Left kidney (tissue), 2 donors: ENCODE measurements around the gene FLT4. TPM values are rescaled to one million over a fixed set of nuclear protein-coding genes. Genes with fewer than 3 reads are reported as not detected.

Experiments
- DNase-seq: peaks from one replicate; pipeline ENCODE4 v3.0.0-alpha.2; 2013
- polyA plus RNA-seq: library from polyadenylated mRNA; unstranded; fragments of 120-200 nt; gene quantifications from one replicate; pipeline ENCODE4 v1.2.1, GENCODE V29; 2013; ENCODE audit not compliant: insufficient read length

Gene FLT4
- polyA plus RNA-seq, 1 donor, result 23.6 TPM

DNA sequence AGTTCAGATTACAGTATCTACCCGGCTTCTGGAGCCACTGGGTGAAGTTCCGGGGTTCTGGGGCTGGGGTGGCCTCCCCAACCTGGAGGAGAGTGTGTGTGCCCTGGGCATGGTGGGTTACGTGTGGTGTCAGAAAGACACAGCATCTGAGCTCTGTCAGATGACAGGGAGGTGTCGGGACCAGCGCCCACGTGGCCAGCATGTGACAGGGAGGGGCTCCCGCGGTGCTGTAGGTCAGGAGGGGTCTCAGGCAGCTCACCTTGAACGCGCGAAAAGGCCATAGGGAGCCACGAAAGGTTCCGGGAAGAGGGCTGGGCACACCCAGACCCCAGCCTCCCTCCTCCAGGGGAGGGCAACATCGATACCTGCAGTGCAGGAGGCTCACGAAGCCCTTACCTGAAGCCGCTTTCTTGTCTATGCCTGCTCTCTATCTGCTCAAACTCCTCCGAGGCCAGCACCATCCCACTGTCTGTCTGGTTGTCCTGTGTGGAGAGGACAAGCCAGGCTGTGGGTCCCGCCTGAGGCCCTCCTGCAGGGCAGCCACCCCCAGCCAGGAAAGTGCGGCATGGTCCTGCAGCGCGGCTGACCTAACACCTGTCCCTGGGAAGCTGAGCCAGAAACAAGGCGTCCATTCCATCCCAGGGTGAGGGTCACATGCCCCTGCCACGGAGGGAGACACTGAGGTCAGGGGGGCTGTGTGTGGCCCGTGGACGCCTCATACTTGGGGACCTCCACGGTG lies 40.7 kb downstream of the FLT4 start:
- no peak for DNase-seq

DNA sequence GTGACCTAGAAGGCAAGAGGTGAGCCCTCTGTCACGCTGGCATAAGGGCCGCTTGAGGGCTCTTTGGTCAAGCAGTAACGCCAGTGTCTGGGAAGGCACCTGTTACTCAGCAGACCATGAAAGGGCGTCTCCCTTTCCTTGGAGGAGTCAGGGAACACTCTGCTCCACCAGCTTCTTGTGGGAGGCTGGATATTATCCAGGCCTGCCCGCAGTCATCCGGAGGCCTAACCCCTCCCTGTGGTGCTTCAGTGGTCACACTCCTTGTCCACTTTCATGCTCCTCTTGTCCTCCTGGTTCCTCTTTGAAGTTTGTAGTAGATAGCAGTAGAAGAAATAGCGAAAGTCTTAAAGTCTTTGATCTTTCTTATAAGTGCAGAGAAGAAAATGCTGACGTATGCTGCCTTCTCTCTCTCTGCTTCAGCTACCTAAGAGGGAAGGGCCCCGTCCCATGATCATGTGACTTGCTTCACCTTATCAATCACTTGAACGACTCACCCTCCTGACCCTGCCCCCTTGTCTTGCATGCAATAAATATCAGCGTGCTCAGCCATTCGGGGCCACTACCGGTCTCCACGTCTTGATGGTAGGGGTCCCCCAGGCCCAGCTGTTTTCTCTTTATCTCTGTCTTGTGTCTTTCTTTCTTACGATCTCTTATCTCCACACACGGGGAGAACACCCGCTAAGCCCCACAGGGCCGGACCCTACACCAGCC lies 41.4 kb downstream of the FLT4 start:
- no peak for DNase-seq

DNA sequence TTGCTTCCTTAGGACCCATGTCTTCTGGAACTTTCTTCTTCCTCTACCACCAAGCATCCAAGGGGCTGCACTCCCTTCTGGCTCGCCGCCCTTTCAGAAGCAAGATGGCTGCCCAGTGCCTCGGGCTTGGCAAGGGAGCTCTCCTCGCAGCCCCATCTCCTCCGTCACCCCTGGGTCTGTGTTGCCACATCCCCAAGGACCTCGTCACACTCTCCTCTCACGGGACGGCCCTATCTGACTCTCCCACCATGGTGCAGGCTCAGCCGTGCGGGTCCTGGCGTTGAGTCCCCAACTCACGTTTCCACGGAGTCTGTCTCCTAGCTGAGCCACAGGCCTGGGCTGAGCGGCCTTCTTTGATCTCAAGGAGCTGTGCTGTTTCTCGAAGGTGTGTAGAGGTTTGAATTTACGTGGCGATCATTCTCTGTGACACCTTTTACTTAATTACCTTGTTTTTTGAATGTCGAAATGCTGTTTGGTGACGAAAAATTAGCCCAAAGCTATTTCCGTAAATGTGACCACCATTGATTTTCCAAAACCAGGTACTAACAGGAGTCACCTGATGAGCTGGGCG lies 43.1 kb downstream of the FLT4 start:
- DNase-seq, result no peak

DNA sequence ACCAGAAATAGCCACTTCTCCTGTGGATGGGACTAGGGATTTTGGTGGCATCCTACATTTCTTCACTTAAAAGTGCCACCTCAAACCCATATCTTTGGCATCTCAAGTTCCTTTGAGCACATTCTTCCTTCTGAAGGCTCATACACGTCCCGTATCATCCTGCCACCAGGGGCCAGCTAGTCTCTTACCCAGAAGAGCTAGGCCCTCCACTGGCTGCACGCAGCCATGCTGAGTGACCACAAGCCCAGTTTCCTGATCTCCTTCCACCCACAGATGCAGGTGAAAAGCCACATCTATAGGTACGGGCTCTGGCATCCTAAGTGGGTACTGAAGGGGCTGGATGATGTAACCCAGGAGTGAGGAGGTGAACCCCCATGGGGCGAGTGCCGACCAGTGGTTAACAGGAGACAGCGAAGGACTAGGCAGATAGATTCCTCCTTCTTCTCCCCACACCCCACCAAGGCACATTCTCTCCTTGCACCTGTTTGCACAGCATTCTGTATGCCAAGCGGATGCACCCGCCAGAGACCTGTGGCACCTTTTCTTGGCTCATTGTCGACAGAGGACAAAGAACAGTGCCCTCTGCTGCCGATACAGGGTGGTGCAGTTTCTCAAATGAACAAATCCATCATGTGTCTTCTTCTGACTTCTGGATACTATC lies 43.7 kb downstream of the FLT4 start:
- DNase-seq, result no peak

DNA sequence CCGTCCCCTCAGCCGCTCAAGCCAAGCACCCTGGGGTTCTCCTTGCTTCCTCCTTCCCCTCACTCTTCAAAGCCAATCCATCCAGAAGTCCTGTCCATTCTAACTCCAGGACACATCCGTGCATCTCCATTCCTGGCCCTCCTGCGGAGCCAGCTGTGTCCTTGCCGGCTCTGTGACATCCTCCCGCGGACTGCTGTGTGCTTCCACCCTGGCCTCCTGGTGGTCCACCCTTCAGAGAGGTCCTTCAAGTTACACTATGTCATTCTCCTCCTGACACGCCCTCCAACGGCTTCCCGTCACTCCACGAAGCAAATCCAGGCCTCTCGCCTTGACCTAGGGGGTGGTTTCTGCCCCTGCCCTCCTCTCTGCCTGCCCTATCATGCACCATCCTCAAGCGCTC lies 45.1 kb downstream of the FLT4 start:
- no peak for DNase-seq

DNA sequence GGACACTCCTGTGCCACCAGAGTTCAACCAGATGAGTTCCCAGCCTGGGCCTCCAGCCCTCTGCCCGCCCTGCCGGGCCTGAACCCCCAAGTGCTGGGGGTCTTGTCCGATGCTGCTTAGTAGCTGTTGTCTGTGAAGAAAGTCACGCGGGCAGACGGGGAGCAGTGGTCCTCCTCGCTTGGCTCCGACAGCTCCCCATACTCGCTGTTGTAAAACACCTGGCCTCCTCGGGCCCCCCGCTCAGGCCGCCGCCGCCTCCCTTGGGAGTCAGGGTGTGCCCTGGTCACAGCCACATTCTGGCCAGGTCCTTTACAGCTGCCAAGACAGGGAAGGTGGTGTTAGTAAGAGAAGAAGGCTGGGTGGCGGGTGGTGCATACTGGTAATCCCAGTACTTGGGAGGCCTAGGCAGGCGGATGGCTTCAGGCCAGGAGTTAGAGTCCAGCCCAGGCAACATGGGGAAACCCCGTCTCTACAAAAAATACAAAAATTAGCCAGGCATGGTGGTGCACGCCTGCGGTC lies 46.3 kb downstream of the FLT4 start:
- no peak for DNase-seq

DNA sequence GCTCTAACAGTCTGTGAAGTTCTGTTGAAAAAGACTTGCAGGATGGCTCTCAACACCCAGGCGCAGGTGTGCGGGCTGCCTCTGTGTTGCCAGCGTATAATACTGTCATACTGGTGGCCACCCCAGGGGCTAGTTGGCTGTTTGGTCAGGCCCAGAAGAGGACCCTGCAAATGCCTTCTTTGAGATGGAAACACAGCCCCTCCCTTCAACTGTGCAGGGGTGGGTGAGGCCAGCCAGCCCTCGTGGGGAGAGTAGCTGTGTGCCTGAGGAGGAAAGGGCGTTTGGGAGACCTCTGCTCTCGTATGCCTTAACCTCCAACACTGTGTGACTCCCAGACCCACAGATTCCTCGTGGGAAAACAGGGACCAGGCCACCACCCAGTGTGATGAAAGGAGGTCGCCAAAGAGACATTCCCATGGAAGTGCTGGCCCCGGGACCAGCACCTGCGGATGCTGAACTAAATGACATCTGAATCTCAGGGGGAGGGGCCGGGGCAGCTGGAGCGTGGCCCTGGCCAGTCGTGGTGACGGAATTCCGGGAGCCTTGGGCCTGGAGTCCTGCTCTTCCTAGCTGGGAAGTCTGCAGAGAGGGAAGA lies 46.8 kb downstream of the FLT4 start:
- DNase-seq, result no peak

DNA sequence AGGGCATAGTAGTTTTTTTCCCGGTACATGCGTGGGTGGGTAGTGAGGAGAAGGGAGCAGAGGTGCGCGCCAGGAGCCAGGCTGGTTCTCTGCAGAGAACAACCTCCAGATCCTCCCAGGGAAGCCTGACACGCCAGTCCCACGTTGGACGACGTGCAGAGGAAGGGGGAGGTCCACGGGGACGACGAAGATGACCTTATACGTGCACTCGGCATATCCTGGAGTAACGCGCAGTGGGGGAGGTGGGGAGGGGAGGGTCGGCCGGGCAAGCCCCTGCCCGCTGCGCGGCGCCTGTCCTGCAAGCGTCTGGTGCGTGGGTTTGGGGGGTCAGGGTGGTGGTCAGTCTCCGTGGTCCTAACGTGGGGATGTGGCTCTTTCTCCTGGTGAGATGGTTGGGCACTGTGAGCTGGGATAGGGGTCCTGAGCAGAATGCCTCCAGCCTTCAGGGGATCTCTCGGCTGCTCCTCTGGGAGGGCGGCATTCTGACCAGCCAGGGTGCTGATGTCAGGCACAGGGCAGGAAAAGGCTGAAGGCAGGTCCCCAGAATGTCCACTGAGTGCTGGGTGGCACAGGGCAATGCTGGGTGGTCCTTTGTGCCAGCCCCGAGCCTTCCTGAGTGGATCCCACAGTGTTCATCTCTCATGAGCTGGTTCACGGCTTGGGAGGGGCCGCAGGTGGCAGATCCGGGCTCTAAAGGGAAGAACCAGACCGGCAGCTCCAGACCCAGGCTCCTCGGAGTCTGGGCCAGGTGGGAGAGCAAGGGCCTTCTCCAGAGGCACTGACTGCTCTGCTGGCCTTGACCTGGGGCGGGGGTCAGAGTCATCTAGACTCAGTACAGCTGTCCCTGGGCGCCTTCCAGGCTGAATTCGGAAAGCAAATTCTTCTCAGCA lies 47.6 kb downstream of the FLT4 start:
- DNase-seq, result no peak

DNA sequence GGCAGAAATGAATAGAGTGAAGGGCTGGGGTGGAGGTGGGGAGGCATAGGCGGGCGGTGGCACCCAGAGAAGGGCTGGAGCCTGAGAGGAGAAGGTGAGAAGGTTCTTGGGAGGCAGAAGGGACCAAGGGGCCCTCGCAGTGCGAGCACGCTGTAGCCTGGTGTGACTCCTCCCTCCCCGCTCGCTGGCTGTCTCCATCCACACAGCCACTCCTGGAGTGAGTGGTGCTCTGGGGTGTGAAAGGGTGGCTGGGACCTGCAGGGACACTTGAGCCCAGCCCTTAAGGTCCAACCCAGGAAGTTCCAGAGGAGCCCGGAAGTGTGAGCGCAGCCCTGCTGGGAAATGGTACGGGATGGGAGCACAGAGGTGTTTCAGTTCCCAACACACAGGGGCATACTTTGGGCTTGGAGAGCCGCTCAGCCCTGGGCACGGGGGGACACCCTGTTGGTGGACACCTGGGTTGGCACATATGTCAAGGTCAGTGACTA lies 48.8 kb downstream of the FLT4 start:
- DNase-seq, result no peak

DNA sequence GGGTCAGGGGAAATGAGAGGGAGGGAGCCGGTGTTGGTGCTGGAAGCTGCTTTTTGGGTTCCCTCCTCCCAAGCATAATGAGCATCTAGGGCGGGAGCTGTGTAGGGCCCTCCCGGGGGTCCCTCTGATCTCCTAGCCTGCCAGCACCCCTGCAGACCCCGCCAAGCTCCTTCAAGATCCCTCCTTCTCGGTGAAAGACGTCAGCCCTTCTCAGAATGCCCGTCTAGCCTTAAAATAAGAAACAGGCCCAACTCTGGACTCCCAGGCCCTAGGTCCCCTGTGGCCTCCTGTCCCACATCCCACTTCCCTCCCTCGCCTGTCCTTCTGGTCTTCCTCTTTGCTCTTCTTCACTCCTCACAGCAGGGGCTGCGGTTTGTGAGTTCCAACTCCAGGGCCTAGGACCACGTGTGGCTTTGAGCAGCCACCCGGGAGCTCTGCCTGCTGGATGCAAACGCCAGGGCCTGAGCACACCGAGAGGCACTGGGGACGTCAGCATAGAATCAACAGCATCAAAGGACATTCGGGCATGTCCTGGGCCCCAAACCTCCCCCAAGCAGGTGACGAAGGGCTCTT lies 49.3 kb downstream of the FLT4 start:
- no peak for DNase-seq

DNA sequence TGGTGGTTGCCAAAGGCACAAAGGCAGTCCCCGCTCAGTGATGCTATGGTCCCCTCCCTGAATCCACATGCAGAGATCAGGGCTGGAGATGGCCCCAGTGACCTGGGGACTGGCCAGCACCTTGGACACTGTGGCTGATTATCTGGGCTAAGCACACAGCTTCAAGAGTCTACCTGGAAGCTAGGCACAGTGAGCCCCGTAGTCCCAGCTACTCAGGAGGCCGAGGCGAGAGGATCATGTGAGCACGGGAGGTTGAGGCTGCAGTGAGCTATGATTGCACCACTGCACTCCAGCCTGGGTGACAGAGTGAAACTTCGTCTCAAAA lies 49.8 kb downstream of the FLT4 start:
- no peak for DNase-seq

DNA sequence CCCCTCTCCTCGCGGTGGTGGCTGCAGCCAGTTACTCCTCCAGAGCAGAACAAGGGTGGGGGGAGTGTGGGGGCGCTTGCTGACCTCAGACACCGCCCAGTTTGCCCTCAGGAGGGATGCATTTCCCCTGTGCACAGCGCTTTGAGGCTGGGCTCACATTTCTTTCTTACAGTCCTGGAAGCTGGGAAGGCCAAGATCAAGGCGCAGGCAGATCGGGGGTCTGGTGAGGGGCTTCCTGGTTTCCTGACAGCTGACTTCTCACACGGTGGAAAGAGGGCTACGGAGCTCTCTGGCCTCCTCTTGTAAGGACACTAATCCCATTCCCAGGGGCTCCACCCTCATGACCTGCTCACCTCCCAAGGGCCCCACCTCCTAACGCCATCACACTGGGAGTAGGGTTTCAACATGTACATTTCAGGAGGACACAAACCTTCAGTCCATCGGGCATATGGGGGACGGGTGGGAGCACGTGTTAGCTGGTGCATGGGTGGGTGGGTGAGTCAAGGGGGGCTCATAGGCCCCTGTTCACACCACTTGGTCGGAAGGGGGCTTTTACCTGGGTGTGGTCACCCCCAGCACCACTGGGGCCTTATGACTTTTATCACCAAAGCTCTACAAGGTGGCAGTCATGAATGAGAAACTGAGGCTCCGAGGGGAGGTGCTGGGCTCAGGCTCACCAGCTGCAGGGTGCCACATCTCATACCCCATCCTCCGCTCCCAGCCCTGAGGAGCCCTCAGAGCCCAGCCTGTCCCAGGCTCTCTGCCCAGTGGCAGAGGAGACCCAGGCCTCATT lies 50.4 kb downstream of the FLT4 start:
- no peak for DNase-seq

DNA sequence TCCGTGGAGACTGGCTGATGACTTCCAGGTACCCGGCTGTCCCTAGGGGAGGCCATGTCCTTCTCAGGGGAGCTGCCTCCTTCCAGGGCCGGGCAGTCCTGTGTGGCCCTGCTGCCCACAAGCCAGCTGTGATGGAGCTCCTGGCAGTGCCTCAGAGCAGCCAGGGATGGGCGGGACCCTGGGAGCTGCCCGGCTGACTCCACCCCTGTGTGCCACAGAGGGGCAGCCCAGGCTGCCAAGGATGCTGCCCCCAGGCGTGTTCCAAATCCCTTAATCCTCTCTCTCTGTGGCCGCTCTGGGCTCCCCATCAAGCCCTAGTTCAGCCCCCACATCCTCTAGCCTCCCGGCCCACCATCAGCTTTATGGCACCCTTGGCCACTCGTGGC lies 51.1 kb downstream of the FLT4 start:
- no peak for DNase-seq

DNA sequence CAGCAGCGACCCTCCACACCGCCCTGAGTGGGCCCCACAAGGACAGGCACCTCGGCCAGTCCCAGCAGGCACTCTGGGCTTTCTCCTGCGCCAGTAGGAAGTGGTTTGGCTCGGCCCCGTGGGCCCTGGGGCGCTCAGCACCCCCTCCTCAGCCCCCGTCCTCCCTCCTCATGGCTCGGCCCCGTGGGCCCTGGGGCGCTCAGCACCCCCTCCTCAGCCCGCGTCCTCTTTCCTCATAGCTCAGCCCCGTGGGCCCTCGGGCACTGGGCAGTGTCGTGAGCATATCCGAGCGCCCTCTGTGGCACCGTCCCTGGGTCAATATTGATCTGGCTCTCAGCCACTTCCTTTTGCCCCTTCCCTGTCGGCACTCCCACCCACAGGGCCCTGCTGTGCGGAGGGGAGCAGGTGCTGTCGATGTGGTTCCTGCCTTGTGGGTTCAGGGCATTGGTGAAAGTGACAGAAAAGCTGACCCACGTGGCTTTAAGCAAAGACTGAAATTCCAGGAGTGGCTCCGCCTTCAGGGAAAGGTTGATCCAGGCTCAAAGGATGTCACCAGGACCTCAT lies 52.6 kb downstream of the FLT4 start:
- no peak for DNase-seq

DNA sequence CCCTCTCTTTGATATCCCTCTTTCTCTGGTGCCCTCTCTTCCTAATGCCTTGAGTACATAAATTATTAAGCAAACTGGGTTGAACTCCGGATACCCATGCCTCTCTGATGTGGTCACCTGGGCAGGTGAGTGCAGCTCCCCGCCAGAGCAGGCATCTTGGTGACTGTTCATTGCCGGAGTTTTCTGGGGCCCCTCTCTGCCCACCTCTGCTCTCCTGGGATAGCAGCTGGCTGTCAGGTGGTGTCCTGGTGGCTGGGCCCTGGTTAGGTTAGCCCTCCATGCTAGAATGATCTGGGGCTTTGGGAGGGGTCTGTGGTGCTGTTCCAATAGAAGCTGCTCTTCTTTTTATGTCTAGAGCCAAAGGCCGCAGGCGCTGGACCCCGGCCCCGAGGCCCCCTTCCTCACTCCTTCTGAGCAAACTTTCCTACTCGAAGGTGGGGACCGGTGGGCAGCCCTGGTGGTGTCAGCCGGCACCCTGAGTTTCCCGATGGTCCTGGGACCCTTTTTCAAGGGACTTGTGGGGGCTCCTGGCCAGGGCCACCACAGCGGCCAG lies 53.2 kb downstream of the FLT4 start:
- DNase-seq, result no peak

DNA sequence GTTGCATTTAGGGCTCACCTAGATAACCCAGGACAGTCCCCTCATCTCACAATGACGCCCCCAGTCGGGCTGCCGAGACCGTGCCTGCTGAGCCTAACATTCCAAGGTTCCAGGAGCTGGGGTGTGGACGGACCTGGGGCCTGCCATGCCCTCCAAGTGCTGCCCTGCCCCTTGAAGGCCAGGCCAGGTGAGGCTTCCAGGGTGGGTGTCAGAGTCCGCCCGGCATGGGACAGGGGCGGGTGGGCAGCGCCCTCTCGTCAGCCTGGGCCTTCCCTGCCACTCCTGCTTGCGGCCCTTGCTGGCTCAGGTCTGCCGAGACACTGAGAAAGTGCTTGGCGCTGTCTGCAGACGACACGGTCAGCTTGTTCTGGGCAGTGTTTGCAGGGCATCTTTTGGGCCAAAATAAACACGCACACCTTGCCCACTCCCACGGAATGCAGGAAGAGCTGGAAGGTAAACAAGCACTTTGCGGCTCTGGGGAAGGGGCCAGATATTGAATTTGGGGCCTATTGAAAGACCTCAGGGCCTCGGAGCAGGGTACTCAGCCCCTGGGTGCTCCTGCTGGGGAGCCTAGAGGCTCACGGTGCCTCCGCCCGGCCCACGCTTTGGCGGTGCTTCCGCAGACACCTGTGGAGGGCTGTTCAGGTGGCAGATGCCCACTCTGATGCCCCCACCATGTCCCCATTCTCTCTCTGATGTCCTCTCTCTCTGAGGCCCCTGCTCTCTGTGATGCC lies 53.9 kb downstream of the FLT4 start:
- DNase-seq, result no peak

DNA sequence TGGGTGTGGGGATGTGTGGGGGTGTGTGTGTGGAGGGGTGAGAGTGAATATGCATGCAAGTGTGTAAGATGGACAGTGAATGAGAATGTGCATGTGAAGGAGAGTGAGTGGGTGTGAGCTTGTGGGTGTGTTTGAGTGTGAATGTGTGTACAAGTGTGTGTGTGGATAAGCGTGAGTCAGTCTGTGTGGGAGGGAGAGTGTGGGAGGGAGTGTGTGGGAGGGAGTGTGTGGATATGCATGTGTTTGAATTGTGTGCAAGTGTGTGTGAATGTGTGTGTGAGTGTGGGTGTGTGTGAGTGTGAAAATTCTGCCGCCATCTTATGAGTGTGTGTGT lies 54.4 kb downstream of the FLT4 start:
- no peak for DNase-seq

DNA sequence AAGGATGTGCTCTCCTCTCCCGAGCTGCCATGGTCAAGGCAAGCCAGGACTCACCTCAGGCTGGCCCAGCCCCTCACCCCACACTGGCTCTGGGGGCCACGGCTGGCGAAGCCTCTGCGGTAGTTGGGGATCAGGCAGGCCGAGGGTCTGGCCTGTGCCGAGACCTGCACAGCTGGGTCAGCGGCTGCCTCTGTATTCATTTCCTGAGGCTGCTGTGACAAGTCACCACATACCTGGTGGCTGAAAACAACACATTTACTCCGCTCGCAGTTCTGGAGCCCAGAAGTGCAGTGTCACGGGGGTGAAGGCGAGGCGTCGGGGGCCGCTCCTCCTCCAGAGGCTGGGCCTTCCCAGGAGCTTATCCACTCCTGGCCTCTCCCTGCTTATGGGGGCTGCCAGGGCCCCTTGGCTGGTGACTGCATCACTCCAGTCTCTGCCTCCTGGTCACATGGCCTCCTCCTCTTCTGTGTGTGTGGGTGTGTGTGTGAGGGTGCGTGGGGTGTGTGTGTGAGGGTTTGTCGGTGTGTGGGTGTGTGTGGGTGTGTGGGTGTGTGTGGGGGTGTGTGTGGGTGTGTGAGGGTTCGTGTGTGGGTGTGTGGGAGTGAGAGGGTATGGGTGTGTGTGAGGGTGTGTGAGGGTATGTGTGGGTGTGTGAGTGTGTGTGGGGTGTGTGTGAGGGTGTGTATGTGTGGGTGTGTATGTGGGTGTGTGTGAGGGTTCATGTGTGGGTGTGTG lies 54.9 kb downstream of the FLT4 start:
- DNase-seq, result no peak
